ENCODE measurements around the gene NFE2L3. TPM values are rescaled to one million over a fixed set of nuclear protein-coding genes. Genes with fewer than 3 reads are reported as not detected.

The NFE2L3 gene
- total and polyA plus RNA-seq, 2 of the 8 experiments (the other 6 are each of a cell fraction or from before 2014, with no cell fraction given), result 64.9 to 76.5 TPM

DNA sequence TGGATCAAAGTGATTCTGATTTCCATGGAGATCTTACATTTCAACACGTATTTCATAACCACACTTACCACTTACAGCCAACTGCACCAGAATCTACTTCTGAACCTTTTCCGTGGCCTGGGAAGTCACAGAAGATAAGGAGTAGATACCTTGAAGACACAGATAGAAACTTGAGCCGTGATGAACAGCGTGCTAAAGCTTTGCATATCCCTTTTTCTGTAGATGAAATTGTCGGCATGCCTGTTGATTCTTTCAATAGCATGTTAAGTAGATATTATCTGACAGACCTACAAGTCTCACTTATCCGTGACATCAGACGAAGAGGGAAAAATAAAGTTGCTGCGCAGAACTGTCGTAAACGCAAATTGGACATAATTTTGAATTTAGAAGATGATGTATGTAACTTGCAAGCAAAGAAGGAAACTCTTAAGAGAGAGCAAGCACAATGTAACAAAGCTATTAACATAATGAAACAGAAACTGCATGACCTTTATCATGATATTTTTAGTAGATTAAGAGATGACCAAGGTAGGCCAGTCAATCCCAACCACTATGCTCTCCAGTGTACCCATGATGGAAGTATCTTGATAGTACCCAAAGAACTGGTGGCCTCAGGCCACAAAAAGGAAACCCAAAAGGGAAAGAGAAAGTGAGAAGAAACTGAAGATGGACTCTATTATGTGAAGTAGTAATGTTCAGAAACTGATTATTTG is 33.3 kb downstream of the NFE2L3 start:
- Histone ChIP-seq H2BK20ac (ENCODE audit: low read length) (no peak overlapping the region), H3K23ac (ENCODE audit: insufficient read length) (no peak overlapping the region), H2BK5ac (ENCODE audit: low read depth, low read length) (no peak overlapping the region), H2AFZ (ENCODE audit: low read length) (no peak overlapping the region), H3K23me2 (ENCODE audit: low read depth, low read length) (no peaks in the 10 kb centered on the region), H2AK5ac (ENCODE audit: low read depth, low read length) (no peak overlapping the region), H3K27ac (ENCODE audit: low read depth, low read length) (no peak overlapping the region), H2BK15ac (ENCODE audit: low read length) (no peak overlapping the region), H3K79me1 (ENCODE audit: low read depth, low read length) (no peaks in the 10 kb centered on the region), H3K4me3 (ENCODE audit: extremely low read depth in 1 of 4, insufficient read depth in 2 of 4, low read depth in 3 of 4, low read length in 4 of 4) (no peak overlapping the region), H3K18ac (ENCODE audit: extremely low read depth, low read length) (no peak overlapping the region), H3K36me3 (ENCODE audit: control insufficient read depth in 2 of 4, insufficient read depth in 4 of 4, low read length in 3 of 4) (peaks cover 5 to 28% (median 20%) of the 10 kb centered on the region in 4 experiments; a peak in 7 of 8 replicates), H3K14ac (ENCODE audit: insufficient read length) (no peak overlapping the region), H4K91ac (replicated peaks; ENCODE audit: insufficient read length, low read length) (no peak overlapping the region), H2BK120ac (replicated peaks; ENCODE audit: low read depth, low read length) (no peak overlapping the region), H4K5ac (ENCODE audit: insufficient read length, low read depth, low read length) (no peak overlapping the region), H3K4me1 (replicated peaks in 1 of 4; ENCODE audit: control insufficient read depth in 3 of 4, insufficient read depth in 4 of 4, low read length in 3 of 4) (no peaks in the 10 kb centered on the region), H4K20me1 (replicated peaks in 1 of 2; ENCODE audit: control insufficient read depth in 1 of 2, insufficient read depth in 2 of 2, low read length in 2 of 2) (peaks cover 7 to 8% of the 10 kb centered on the region in 2 experiments), H3K9ac (replicated peaks in 1 of 4; ENCODE audit: extremely low read depth in 1 of 4, low read depth in 3 of 4, low read length in 3 of 4) (no peak overlapping the region), H3K27me3 (replicated peaks in 1 of 4; ENCODE audit: control insufficient read depth in 3 of 4, extremely low read depth in 1 of 4, insufficient read depth in 3 of 4, low read length in 3 of 4) (no peaks in the 10 kb centered on the region), H2BK12ac (ENCODE audit: low read depth, low read length) (no peak overlapping the region), H3K4ac (replicated peaks; ENCODE audit: insufficient read length, low read depth, low read length) (no peak overlapping the region), H4K8ac (ENCODE audit: extremely low read depth, insufficient read depth, low read length) (no peak overlapping the region), H3K79me2 (ENCODE audit: control insufficient read depth in 1 of 2, insufficient read depth in 2 of 2, low read length in 2 of 2) (no peaks in the 10 kb centered on the region), H3K9me3 (ENCODE audit: insufficient read depth in 2 of 2, low read depth in 1 of 2, low read length in 1 of 2) (no peaks in the 10 kb centered on the region), H3K4me2 (ENCODE audit: insufficient read depth in 1 of 2, low read depth in 2 of 2, low read length in 2 of 2) (no peak overlapping the region), H3K56ac (replicated peaks; ENCODE audit: insufficient read length, low read depth, low read length) (no peak overlapping the region)
- FAIRE-seq (no peak), DNase-seq (ENCODE audit: low read depth in 1 of 2, low spot score in 2 of 2) (no peak)
- ChIA-PET POLR2A (ENCODE audit: partially characterized antibody) (interaction anchor here (0.7 to 17.3 kb wide), 11 partner anchors 12 to 113 kb away, joined by 3 to 578 read pairs (median 3); partner anchors contain the start of genes CBX3 and HNRNPA2B1), CTCF (ENCODE audit: partially characterized antibody) (interaction anchor here (0.6 to 5.6 kb wide), 3 partner anchors 75 to 180 kb away, joined by 3 to 30 read pairs (median 4); no protein-coding TSS in a partner anchor)
- 92% methylated on average over 10 of the region's 10 CpGs; no CpG with 5 or more reads in 1 of the 2 experiments for WGBS, 2 experiments (ENCODE audit: extremely low coverage in 1 of 2, insufficient coverage in 1 of 2, insufficient read length in 1 of 2, insufficient replicate concordance in 2 of 2, low coverage in 1 of 2, low lambda C conversion rate in 2 of 2, missing lambda C conversion rate in 1 of 2)
- TF ChIP-seq GTF2F1 (IDR thresholded peaks at IDR 0.05; ENCODE audit: borderline replicate concordance, low read depth, low read length) (no peak), FOSL1 (IDR thresholded peaks at IDR 0.05; ENCODE audit: insufficient read depth, low read depth, low read length) (no peak), RXRA (IDR thresholded peaks at IDR 0.05; ENCODE audit: insufficient read depth, low read depth, low read length) (no peak), POU5F1 (IDR thresholded peaks at IDR 0.05; ENCODE audit: low read depth, low read length) (no peak), KDM5A (IDR thresholded peaks at IDR 0.05; ENCODE audit: low read length) (no peak), SIX5 (IDR thresholded peaks at IDR 0.05; ENCODE audit: low read depth, low read length) (no peak), POLR2AphosphoS5 (IDR thresholded peaks at IDR 0.05; ENCODE audit: low read depth, low read length) (no peak), SIN3A (conservative IDR thresholded peaks at IDR 0.05 in 1 of 2, IDR thresholded peaks at IDR 0.05 in 1 of 2; ENCODE audit: low read depth in 1 of 2, low read length in 2 of 2) (no peak), TAF1 (IDR thresholded peaks at IDR 0.05; ENCODE audit: low read depth, low read length) (no peak), CEBPB (IDR thresholded peaks at IDR 0.05; ENCODE audit: low read depth, low read length) (no peak), RAD21 (IDR thresholded peaks at IDR 0.05 in 1 of 2, conservative IDR thresholded peaks at IDR 0.05 in 1 of 2; ENCODE audit: low read depth in 2 of 2, low read length in 2 of 2) (no peak)
- TF ChIP-seq, protein P1, sequence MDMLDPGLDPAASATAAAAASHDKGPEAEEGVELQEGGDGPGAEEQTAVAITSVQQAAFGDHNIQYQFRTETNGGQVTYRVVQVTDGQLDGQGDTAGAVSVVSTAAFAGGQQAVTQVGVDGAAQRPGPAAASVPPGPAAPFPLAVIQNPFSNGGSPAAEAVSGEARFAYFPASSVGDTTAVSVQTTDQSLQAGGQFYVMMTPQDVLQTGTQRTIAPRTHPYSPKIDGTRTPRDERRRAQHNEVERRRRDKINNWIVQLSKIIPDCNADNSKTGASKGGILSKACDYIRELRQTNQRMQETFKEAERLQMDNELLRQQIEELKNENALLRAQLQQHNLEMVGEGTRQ (IDR thresholded peaks at IDR 0.05; ENCODE audit: low read length), result no peak
